DMS114 treated with DMSO at 0.1 percent for 48 hours (cell line): ENCODE data around the gene CBFB.
A peak's percentile ranks its signal among the peaks of the same experiment; 100 is the strongest.

Experiments
- DNase-seq: peaks from one replicate; lab custom pipeline; 2025; ENCODE audit not compliant: unreplicated experiment; lab: John Stamatoyannopoulos, UW

CBFB gene

DNA sequence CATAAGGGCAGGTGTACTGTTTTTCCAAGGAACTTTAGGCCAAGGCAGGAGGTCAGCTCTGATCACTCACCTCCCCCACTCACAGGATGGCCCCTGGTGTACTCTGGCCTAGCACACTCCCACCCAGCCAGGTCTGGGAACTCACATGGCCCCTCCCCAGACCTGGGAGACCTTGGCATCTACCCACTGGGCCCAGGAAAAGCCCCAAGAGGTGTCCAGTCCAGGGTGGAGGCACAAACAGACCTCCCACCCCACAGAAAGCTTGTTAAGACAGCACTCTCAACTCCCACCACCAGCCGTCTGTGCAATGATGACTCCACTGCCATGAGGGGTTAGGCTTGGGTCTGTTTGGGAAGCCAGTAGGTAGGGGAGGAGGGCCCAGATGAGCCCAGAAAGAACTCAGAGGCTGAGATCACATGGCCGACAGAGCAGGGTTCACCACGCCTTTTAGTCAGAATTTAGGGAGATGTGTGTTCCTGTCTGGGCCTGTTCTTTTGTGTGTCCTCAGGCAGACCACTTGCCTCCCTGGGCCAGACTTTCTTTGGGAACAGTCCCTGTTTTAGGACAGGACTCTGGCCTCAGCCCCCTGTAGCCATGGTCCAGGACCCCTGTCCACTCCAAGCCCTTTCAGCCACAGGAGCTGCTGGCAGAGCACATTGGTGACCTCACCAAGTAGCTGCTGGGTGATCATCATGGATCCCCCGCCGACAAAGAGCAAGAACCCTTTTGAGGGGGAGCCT lies 12.1 kb upstream of the CBFB start:
- DNase-seq = no peak

GRCh38 chr16:67017421-67017750 lies 11.6 kb upstream of the CBFB start:
- DNase-seq = no peak

DNA sequence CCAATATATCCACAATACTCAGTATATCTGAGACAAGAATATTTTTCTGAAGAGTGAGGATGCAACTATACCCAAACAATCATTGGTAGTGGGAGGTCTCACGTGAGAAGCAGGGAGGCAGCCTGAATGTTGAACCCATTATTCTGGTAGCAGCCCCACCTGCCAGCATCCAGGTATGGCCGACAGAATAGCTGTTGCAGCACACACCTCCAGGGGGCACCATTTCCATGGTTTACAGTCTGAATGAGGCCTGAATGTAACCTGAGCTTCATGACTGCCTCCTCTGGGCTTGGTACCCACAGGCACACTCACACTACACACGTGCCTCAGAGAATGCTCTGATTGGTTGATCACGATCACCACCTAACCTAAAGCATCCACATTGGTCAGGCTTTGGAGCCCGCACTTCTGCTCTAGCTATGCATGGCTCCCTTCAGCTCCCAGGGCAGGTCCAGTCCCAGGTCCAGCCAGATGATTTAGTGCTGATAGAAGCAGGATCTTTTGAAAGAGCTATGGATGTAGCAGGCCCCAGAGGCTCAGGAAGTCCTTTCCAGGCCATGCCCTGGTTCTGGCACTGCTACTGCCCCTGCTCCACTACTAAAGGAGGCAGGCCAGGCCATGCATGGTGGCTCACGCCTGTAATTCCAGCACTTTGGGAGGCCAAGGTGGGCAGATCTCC lies 11.0 kb upstream of the CBFB start:
- DNase-seq = peak; percentile 48

DNA sequence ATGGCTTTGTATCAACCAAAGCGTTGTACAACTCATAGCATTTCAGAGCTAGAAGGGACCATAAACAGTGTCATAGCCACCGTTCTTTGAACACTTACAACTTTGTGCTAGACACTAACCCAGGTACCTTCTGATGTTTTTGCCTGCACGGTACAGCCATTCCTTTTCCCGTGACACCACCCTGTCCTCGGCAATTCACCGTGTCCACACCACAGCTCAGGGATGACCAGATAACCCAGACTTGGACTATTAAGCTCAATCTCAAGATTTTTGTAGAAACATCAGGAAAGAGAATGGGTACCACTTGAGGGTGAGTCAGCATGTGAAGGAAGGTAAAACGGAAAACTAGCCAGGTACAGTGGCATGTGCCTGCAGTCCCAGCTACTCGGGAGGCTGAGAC lies 9.8 kb upstream of the CBFB start:
- DNase-seq = no peak

GRCh38 chr16:67021321-67021720 lies 7.6 kb upstream of the CBFB start:
- DNase-seq = no peak

DNA sequence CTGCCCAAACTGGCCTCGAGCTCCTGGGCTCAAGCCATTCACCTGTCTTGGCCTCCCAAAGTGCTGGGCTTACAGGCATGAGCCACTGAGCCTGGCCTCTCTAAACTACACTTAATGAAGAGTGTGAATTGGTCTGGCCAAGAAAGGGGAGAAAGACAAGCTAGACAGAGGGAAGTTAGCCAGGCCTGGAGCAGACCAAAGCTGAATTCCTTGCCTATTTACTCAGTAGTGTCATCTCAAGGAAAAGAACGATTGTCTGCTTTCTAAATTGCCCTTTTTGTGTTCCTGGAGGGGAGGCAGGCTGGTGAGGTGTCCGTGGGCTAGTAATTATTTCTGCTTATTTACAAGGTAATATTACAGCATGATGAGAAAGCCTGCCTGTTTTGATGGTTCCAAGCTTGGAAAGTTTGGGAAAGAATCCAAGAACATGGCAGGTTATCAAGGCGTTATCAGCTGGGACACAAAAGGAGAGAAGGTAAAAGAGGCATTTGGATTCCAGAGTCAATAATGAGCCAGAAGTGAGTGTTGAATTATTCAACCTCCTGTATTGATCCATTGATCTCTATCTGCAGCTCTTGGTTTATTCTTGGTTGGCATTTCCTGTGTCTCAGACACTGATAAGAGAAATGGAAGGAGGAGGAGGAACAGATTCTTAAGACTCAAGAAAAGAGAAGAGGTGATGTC lies 6.3 kb upstream of the CBFB start:
- DNase-seq = no peak

DNA sequence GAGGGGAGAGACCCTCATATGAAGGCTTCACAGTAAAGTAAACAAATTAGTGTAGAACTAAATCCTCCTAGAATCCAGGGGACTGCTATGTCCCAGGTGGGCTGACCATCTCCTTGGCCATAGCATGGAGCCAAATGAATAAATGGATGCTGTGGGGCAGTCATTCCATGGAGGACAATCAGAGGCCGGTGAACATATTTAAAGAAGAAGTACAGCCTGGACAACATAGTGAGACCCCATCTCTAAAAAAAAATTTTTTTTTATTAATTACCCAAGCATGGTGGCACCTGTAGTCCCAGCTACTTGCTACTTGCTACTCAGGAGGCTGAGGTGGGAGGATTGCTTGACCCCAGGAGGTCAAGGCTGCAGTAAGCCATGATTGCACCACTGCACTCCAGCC lies 5.3 kb upstream of the CBFB start:
- DNase-seq = no peak

- DNase-seq = no peak
Observed at GRCh38 chr16:67024384-67025209, 4.4 kb upstream of the CBFB start.

DNA sequence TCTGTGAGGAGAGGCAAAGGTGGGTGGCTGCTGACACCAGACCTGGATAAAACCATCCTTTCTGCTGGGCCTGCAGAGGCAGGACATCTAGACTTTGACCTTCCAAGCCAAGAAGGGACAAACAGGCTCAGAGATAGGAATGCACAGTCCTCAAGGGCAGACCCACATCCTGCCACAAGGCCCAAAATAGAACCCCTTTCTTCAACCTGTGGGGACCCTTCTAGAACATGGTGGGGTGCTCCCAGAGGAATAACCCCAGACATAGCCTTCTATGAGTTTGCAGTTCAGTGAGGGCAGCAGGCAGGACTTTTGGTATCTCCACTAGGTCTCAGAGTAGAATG lies 3.8 kb upstream of the CBFB start:
- no peak for DNase-seq

DNA sequence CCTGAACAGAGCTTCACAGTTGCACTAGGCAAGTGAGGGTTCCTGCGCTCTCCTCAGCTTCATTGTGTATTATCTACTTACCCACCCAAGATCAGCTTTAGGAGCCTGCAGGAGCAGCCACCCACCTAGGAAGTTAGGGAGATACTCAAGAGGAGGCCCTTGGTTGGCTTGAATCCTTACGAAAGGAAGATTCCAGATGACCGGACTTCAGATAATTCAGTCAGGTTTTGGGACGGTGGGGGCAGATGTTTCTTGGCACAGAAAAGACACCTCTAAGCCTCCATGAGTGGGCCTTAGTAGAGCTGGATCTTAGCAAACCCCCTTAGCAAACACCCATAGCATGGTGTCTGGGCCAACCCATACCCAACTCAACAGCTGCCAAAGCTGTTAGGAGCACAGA lies 2.4 kb upstream of the CBFB start:
- DNase-seq = no peak

DNA sequence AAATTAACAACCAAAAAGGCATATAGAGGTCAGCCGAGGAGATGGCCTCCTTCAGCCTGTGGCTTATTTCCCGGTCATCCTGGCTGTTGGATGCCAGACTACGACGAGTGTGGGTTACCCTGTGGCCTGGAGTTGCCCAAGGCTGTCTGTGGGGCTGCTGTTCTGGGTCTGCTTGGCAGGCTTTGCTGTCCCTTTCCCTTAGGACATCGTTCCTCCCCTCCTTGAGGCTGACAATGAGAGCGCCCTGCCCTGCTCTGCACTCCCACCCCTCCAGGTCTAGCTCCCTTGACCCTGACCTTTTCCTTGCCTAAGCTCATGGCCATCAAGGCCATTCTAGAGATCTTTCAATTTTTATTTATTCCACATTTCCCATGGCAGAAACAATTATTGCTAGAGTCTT lies 1.9 kb upstream of the CBFB start:
- no peak for DNase-seq

- DNase-seq = no peak
Observed at GRCh38 chr16:67028167-67028695, 718 bp upstream of the CBFB start.

GRCh38 chr16:67029254-67030096 lies 526 bp downstream of the CBFB start:
- DNase-seq = no peak

DNA sequence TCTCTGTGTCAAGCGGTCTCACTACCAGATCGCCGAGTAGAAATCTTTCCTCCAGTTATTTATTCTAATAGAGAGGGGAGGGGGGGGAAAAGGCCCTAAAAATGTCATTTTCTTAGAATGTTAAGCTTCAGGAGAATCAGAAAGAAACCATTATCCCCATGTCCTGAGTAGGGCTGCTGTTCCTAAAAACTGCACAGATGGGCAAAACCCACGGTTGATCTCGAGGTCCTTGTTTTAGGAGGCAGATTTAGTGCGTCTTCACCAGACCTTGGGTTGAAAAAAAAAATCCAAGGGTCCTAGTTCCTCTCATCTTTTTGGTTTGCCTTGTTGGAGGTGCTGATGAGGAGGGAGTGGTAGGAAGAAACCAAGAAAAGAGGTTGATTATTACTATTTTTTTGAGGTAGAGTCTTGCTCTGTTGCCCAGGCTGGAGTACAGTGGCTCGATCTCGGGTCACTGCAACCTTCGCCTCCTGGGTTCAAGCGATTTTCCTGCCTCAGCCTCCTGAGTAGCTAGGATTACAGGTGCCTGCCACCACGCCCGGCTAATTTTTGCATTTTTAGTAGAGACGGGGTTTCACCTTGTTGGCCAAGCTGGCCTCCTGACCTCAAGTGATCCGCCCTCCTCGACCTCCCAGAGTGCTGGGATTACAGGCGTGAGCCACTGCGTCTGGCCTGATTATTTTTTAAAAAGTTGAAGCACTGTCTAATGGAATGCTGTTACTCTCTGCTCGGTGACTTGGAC lies 1.4 kb downstream of the CBFB start:
- no peak for DNase-seq

- DNase-seq = no peak
Observed at GRCh38 chr16:67034487-67034886, 5.5 kb downstream of the CBFB start.

DNA sequence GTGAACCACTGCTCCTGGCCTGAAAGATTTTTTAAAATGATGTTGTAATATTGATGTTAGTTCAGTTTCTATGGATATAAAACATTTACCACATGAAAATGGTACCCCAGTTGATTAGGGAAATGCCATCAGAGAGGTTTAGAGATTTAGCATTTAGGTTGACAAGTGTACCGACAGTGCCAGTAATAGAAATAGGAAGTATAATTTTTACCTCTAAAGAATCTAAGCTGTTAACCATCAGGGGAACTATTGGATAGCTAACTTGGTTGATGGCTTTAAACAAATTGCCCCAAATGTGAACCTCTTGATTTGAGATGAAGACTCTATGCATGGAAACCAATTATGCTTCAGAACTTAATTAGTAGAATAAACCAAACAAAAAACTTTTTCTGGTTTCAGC lies 6.4 kb downstream of the CBFB start:
- DNase-seq = no peak

DNA sequence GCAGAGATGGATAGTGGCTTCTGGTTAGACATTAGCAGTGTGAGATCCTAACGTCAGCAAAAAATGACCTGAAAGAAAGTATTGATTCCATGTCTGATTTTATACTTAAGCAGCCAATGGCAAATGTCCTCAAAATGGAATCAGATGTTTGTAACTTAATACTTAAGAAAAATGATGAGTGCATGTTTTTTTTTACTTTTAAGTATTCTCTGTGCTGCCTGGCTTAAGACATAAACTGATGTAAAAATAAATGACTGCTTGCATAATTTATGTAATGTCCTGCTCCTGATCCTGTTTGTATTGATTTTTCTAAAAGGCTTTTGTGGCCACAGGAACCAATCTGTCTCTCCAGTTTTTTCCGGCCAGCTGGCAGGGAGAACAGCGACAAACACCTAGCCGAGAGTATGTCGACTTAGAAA lies 7.4 kb downstream of the CBFB start:
- no peak for DNase-seq

DNA sequence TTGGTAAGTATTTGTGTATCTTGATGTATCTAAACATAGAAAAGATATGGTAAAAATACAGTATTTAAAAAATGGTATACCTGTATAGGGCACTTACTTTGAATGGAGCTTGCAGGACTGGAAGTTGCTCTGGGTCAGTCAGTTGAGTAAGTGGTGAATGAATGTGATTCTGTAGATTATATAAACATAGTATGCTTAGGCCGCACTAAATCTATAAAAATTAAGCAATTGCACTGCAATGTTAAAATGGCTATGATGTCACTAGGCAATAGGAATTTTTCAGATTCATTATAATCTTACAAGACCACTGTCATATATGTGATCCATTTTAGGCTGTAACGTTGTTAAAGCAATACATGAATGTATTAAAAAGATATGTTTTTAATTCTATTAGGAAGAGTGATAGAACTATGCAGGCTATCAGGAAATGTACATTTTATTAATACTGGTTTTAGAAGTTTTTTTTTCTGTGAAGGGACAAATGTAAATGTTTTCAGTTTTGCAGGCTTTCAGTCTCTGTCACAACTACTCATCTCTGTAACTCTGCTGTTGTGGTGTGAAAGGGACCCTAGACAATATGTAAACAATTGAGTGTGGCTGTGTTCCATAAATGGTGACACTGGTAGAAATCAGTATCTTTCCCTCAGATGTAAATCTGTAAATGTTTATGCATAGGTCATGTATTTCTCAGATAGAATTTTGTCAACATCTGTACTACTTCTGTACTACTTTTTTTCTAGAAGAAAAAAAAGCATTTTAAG lies 10.5 kb downstream of the CBFB start:
- DNase-seq = no peak

- DNase-seq = no peak
Observed at GRCh38 chr16:67040166-67040565, 11.2 kb downstream of the CBFB start.
